ENCODE measurements around the gene ADGRV1.

The ADGRV1 gene

GRCh38 chr5:90849939-90850338 lies 291.3 kb downstream of the ADGRV1 start:
- H2BK120ac ChIP-seq (ENCODE audit: insufficient read depth, low read length, poor library complexity): no peak overlapping the region
- no peak for DNase-seq
- no peak overlapping the region for H4K8ac ChIP-seq (ENCODE audit: low read depth, low read length)
- no peak overlapping the region for H2AFZ ChIP-seq (ENCODE audit: insufficient read depth, low read length, poor library complexity)
- no peaks in the 10 kb centered on the region for H3K36me3 ChIP-seq (ENCODE audit: control insufficient read depth in 1 of 2, insufficient read depth in 2 of 2, low read length in 2 of 2)
- H3K23ac ChIP-seq (ENCODE audit: low read length): no peak overlapping the region
- H3K14ac ChIP-seq (ENCODE audit: low read length): no peak overlapping the region
- H3K4me3 ChIP-seq (ENCODE audit: low read depth, low read length): no peak overlapping the region
- no peaks in the 10 kb centered on the region for H3K4me1 ChIP-seq (ENCODE audit: control insufficient read depth in 1 of 2, insufficient read depth in 2 of 2, low read length in 2 of 2)
- H3K4me2 ChIP-seq (ENCODE audit: low read length): no peak overlapping the region
- no peak overlapping the region for H3K4ac ChIP-seq (ENCODE audit: low read depth, low read length)
- H2BK5ac ChIP-seq (ENCODE audit: low read depth, low read length, poor library complexity): no peak overlapping the region
- no peak overlapping the region for H4K91ac ChIP-seq (ENCODE audit: low read depth, low read length)
- H3K18ac ChIP-seq (ENCODE audit: low read length): no peak overlapping the region
- no peak overlapping the region for H3K9ac ChIP-seq (ENCODE audit: low read length)
- no peak overlapping the region for H2BK12ac ChIP-seq (ENCODE audit: low read length)
- H3K79me1 ChIP-seq (ENCODE audit: low read length): no peaks in the 10 kb centered on the region
- no peak overlapping the region for H2AK5ac ChIP-seq (ENCODE audit: low read length)
- H3K79me2 ChIP-seq (ENCODE audit: control insufficient read depth, insufficient read depth, low read length, poor library complexity): no peaks in the 10 kb centered on the region
- H4K12ac ChIP-seq (ENCODE audit: low read depth, low read length): no peak overlapping the region
- H3K27ac ChIP-seq (ENCODE audit: low read depth, low read length): no peak overlapping the region
- H3K9me3 ChIP-seq (ENCODE audit: insufficient read depth, low read depth, low read length): peaks cover 5% of the 10 kb centered on the region
- no peaks in the 10 kb centered on the region for H3K27me3 ChIP-seq (ENCODE audit: insufficient read depth, low read length)

- Histone ChIP-seq H3K14ac (ENCODE audit: low read length) (no peak overlapping the region), H2AK5ac (ENCODE audit: low read length) (no peak overlapping the region), H4K8ac (ENCODE audit: low read depth, low read length) (no peak overlapping the region), H4K91ac (ENCODE audit: low read depth, low read length) (no peak overlapping the region), H3K79me1 (ENCODE audit: low read length) (no peaks in the 10 kb centered on the region), H3K4me1 (ENCODE audit: control insufficient read depth in 1 of 2, insufficient read depth in 2 of 2, low read length in 2 of 2) (peaks cover 0 to 2% of the 10 kb centered on the region in 2 experiments), H2AFZ (ENCODE audit: insufficient read depth, low read length, poor library complexity) (no peak overlapping the region), H2BK120ac (ENCODE audit: insufficient read depth, low read length, poor library complexity) (no peak overlapping the region), H3K4me2 (ENCODE audit: low read length) (no peak overlapping the region), H2BK5ac (ENCODE audit: low read depth, low read length, poor library complexity) (no peak overlapping the region), H3K4ac (ENCODE audit: low read depth, low read length) (no peak overlapping the region), H2BK12ac (ENCODE audit: low read length) (no peak overlapping the region), H3K36me3 (ENCODE audit: control insufficient read depth in 1 of 2, insufficient read depth in 2 of 2, low read length in 2 of 2) (no peaks in the 10 kb centered on the region), H4K12ac (ENCODE audit: low read depth, low read length) (no peak overlapping the region), H3K18ac (ENCODE audit: low read length) (no peak overlapping the region), H3K27ac (ENCODE audit: low read depth, low read length) (no peak overlapping the region), H3K9ac (ENCODE audit: low read length) (no peak overlapping the region), H3K4me3 (ENCODE audit: low read depth, low read length) (no peak overlapping the region), H3K27me3 (ENCODE audit: insufficient read depth, low read length) (no peaks in the 10 kb centered on the region), H3K23ac (ENCODE audit: low read length) (no peak overlapping the region), H3K9me3 (ENCODE audit: insufficient read depth, low read depth, low read length) (peaks cover 2% of the 10 kb centered on the region), H3K79me2 (ENCODE audit: control insufficient read depth, insufficient read depth, low read length, poor library complexity) (no peaks in the 10 kb centered on the region)
- no peak for DNase-seq
Measured at GRCh38 chr5:90852531-90852930, 293.9 kb downstream of the ADGRV1 start.

- H4K12ac ChIP-seq (ENCODE audit: low read depth, low read length): no peak overlapping the region
- no peak overlapping the region for H2AK5ac ChIP-seq (ENCODE audit: low read length)
- H2AFZ ChIP-seq (ENCODE audit: insufficient read depth, low read length, poor library complexity): no peak overlapping the region
- H3K36me3 ChIP-seq (ENCODE audit: control insufficient read depth in 1 of 2, insufficient read depth in 2 of 2, low read length in 2 of 2): no peaks in the 10 kb centered on the region
- H3K9ac ChIP-seq (ENCODE audit: low read length): no peak overlapping the region
- no peak overlapping the region for H4K91ac ChIP-seq (ENCODE audit: low read depth, low read length)
- H2BK12ac ChIP-seq (ENCODE audit: low read length): no peak overlapping the region
- no peak overlapping the region for H4K8ac ChIP-seq (ENCODE audit: low read depth, low read length)
- no peaks in the 10 kb centered on the region for H3K9me3 ChIP-seq (ENCODE audit: insufficient read depth, low read depth, low read length)
- no peak overlapping the region for H3K4me3 ChIP-seq (ENCODE audit: low read depth, low read length)
- no peaks in the 10 kb centered on the region for H3K79me2 ChIP-seq (ENCODE audit: control insufficient read depth, insufficient read depth, low read length, poor library complexity)
- no peak overlapping the region for H3K27ac ChIP-seq (ENCODE audit: low read depth, low read length)
- H3K4me1 ChIP-seq (ENCODE audit: control insufficient read depth in 1 of 2, insufficient read depth in 2 of 2, low read length in 2 of 2): peaks cover 0 to 2% of the 10 kb centered on the region in 2 experiments
- no peak overlapping the region for H3K14ac ChIP-seq (ENCODE audit: low read length)
- no peak overlapping the region for H2BK5ac ChIP-seq (ENCODE audit: low read depth, low read length, poor library complexity)
- no peak overlapping the region for H3K4ac ChIP-seq (ENCODE audit: low read depth, low read length)
- no peak overlapping the region for H3K18ac ChIP-seq (ENCODE audit: low read length)
- WGBS (ENCODE audit: extremely low coverage, insufficient coverage, insufficient read length): no CpG with 5 or more reads among the region's 2 CpGs
- no peak overlapping the region for H3K4me2 ChIP-seq (ENCODE audit: low read length)
- DNase-seq: no peak
- H2BK120ac ChIP-seq (ENCODE audit: insufficient read depth, low read length, poor library complexity): no peak overlapping the region
- no peak overlapping the region for H3K23ac ChIP-seq (ENCODE audit: low read length)
- no peaks in the 10 kb centered on the region for H3K27me3 ChIP-seq (ENCODE audit: insufficient read depth, low read length)
- no peaks in the 10 kb centered on the region for H3K79me1 ChIP-seq (ENCODE audit: low read length)
Measured at GRCh38 chr5:90853750-90854149, 295.2 kb downstream of the ADGRV1 start.

- Histone ChIP-seq H3K4me1 (ENCODE audit: control insufficient read depth in 1 of 2, insufficient read depth in 2 of 2, low read length in 2 of 2) (peaks cover 0 to 2% of the 10 kb centered on the region in 2 experiments), H3K27ac (ENCODE audit: low read depth, low read length) (no peak overlapping the region), H3K4me3 (ENCODE audit: low read depth, low read length) (no peak overlapping the region), H3K9me3 (ENCODE audit: insufficient read depth, low read depth, low read length) (no peaks in the 10 kb centered on the region), H3K9ac (ENCODE audit: low read length) (no peak overlapping the region), H3K79me1 (ENCODE audit: low read length) (no peaks in the 10 kb centered on the region), H3K27me3 (ENCODE audit: insufficient read depth, low read length) (no peaks in the 10 kb centered on the region), H3K79me2 (ENCODE audit: control insufficient read depth, insufficient read depth, low read length, poor library complexity) (no peaks in the 10 kb centered on the region), H3K36me3 (ENCODE audit: control insufficient read depth in 1 of 2, insufficient read depth in 2 of 2, low read length in 2 of 2) (no peaks in the 10 kb centered on the region), H3K23ac (ENCODE audit: low read length) (no peak overlapping the region), H4K12ac (ENCODE audit: low read depth, low read length) (no peak overlapping the region), H3K14ac (ENCODE audit: low read length) (no peak overlapping the region), H3K18ac (ENCODE audit: low read length) (no peak overlapping the region), H4K91ac (ENCODE audit: low read depth, low read length) (no peak overlapping the region), H2BK12ac (ENCODE audit: low read length) (no peak overlapping the region), H2BK5ac (ENCODE audit: low read depth, low read length, poor library complexity) (no peak overlapping the region), H3K4me2 (ENCODE audit: low read length) (no peak overlapping the region), H2BK120ac (ENCODE audit: insufficient read depth, low read length, poor library complexity) (no peak overlapping the region), H2AFZ (ENCODE audit: insufficient read depth, low read length, poor library complexity) (no peak overlapping the region), H4K8ac (ENCODE audit: low read depth, low read length) (no peak overlapping the region), H2AK5ac (ENCODE audit: low read length) (no peak overlapping the region), H3K4ac (ENCODE audit: low read depth, low read length) (no peak overlapping the region)
- DNase-seq: no peak
- no CpG with 5 or more reads among the region's 2 CpGs for WGBS (ENCODE audit: extremely low coverage, insufficient coverage, insufficient read length)
Measured at GRCh38 chr5:90854169-90854568, 295.6 kb downstream of the ADGRV1 start.

All from trophoblast cell (in vitro differentiated cells and primary cell).